ENCODE results near the gene DYNLT2B.

DNA sequence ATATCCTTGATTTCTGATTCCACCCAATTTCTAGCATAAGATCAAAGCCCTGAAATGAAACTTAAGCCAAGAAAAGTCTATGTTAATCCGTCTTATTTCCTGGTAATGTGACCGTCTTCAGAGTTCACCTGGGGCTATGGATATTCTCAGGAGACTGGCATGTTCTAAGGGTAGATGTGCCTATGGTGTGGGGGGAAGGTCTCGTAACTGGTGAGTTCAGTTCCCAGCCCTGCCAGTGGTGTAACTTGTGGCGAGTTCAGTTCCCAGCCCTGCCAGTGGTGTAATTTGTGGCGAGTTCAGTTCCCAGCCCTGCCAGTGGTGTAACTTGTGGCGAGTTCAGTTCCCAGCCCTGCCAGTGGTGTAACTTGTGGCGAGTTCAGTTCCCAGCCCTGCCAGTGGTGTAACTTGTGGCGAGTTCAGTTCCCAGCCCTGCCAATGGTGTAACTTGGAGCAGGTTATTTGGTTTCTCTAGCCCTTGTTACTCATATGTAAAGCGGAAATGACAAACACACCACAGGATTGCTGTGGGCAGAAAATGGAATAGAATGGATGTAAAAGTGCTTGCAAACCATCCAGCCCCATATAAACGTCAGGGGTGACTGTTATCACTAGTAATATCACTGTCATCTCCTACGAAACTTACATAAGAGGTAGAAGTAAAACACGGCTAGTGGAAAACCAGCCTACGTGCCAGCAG lies 71.3 kb downstream of the DYNLT2B start:
- TF ChIP-seq, protein P1, sequence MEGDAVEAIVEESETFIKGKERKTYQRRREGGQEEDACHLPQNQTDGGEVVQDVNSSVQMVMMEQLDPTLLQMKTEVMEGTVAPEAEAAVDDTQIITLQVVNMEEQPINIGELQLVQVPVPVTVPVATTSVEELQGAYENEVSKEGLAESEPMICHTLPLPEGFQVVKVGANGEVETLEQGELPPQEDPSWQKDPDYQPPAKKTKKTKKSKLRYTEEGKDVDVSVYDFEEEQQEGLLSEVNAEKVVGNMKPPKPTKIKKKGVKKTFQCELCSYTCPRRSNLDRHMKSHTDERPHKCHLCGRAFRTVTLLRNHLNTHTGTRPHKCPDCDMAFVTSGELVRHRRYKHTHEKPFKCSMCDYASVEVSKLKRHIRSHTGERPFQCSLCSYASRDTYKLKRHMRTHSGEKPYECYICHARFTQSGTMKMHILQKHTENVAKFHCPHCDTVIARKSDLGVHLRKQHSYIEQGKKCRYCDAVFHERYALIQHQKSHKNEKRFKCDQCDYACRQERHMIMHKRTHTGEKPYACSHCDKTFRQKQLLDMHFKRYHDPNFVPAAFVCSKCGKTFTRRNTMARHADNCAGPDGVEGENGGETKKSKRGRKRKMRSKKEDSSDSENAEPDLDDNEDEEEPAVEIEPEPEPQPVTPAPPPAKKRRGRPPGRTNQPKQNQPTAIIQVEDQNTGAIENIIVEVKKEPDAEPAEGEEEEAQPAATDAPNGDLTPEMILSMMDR (IDR thresholded peaks at IDR 0.05; ENCODE audit: low read depth, low read length, missing input control): no peak
- TF ChIP-seq, protein P2, sequence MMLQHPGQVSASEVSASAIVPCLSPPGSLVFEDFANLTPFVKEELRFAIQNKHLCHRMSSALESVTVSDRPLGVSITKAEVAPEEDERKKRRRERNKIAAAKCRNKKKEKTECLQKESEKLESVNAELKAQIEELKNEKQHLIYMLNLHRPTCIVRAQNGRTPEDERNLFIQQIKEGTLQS (IDR thresholded peaks at IDR 0.05): no peak
- TF ChIP-seq RAD21 (IDR thresholded peaks at IDR 0.05) (no peak), NR2F2 (IDR thresholded peaks at IDR 0.05) (no peak), TAF1 (conservative IDR thresholded peaks at IDR 0.05) (no peak), EGR1 (IDR thresholded peaks at IDR 0.05; ENCODE audit: low read depth in 2 of 2) (no peak), SP1 (IDR thresholded peaks at IDR 0.05) (no peak), RXRA (IDR thresholded peaks at IDR 0.05) (no peak), JUND (IDR thresholded peaks at IDR 0.05) (no peak), GABPA (IDR thresholded peaks at IDR 0.05 in 1 of 2, conservative IDR thresholded peaks at IDR 0.05 in 1 of 2) (no peak), YY1 (IDR thresholded peaks at IDR 0.05) (no peak)
- TF ChIP-seq, protein P3, sequence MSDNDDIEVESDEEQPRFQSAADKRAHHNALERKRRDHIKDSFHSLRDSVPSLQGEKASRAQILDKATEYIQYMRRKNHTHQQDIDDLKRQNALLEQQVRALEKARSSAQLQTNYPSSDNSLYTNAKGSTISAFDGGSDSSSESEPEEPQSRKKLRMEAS (IDR thresholded peaks at IDR 0.05): no peak
- TF ChIP-seq, protein P4, sequence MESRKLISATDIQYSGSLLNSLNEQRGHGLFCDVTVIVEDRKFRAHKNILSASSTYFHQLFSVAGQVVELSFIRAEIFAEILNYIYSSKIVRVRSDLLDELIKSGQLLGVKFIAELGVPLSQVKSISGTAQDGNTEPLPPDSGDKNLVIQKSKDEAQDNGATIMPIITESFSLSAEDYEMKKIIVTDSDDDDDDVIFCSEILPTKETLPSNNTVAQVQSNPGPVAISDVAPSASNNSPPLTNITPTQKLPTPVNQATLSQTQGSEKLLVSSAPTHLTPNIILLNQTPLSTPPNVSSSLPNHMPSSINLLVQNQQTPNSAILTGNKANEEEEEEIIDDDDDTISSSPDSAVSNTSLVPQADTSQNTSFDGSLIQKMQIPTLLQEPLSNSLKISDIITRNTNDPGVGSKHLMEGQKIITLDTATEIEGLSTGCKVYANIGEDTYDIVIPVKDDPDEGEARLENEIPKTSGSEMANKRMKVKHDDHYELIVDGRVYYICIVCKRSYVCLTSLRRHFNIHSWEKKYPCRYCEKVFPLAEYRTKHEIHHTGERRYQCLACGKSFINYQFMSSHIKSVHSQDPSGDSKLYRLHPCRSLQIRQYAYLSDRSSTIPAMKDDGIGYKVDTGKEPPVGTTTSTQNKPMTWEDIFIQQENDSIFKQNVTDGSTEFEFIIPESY (IDR thresholded peaks at IDR 0.05): no peak
- TF ChIP-seq, protein P5, sequence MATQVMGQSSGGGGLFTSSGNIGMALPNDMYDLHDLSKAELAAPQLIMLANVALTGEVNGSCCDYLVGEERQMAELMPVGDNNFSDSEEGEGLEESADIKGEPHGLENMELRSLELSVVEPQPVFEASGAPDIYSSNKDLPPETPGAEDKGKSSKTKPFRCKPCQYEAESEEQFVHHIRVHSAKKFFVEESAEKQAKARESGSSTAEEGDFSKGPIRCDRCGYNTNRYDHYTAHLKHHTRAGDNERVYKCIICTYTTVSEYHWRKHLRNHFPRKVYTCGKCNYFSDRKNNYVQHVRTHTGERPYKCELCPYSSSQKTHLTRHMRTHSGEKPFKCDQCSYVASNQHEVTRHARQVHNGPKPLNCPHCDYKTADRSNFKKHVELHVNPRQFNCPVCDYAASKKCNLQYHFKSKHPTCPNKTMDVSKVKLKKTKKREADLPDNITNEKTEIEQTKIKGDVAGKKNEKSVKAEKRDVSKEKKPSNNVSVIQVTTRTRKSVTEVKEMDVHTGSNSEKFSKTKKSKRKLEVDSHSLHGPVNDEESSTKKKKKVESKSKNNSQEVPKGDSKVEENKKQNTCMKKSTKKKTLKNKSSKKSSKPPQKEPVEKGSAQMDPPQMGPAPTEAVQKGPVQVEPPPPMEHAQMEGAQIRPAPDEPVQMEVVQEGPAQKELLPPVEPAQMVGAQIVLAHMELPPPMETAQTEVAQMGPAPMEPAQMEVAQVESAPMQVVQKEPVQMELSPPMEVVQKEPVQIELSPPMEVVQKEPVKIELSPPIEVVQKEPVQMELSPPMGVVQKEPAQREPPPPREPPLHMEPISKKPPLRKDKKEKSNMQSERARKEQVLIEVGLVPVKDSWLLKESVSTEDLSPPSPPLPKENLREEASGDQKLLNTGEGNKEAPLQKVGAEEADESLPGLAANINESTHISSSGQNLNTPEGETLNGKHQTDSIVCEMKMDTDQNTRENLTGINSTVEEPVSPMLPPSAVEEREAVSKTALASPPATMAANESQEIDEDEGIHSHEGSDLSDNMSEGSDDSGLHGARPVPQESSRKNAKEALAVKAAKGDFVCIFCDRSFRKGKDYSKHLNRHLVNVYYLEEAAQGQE (IDR thresholded peaks at IDR 0.05): no peak

Measured in liver (tissue), 3 donors.